ENCODE results near the gene CIRBP.

CIRBP gene

DNA sequence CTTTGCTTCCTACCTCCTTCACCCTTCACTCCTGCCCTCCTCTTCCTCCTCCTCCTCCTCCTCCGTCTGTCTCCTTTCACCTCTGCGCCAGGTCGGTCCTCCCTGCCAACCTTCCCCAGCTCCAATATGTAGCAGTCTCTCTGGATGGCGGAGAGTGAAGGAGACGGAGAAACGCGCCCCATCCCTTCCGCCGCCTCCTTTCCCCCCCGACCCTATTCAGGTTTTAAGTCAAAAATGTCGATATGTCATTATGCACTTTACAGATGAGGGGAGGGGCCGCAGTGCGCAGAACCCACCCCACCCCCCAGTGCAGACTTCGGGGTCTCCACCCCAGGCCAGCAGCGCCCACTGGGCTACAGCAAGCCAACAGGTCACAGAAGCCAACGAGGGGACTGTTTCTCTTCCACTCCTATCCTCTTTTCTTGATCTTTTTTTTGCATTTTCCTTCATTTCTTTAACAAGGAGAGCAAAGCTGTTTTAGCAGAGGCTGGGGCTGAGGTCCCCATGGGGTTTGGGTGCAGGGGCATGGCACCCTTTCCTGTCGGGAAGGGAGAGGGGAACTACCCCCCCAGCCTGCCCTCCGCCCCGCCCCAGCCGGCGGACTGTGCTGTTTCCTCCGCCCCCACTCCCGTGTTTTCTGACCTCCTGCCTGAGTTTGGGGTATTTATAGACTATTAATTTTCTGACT lies 11.5 kb upstream of the CIRBP start:
- WGBS, 2 experiments: 84 to 86% methylated on average over 23 of the region's 23 CpGs
- H3K27ac ChIP-seq (ENCODE audit: insufficient read depth, low read depth, low read length, poor library complexity, severe bottlenecking): no peak overlapping the region
- H3K4me3 ChIP-seq (ENCODE audit: insufficient read depth, low read depth, low read length): no peak overlapping the region
- H3K4me1 ChIP-seq (ENCODE audit: control insufficient read depth, insufficient read depth, low read length): peaks cover 60% of the 10 kb centered on the region
- H3K36me3 ChIP-seq (ENCODE audit: control insufficient read depth, insufficient read depth, low read length): peaks cover 43% of the 10 kb centered on the region
- H3K27me3 ChIP-seq (ENCODE audit: control insufficient read depth, insufficient read depth, low read length, poor library complexity, severe bottlenecking): no peaks in the 10 kb centered on the region
- H3K9me3 ChIP-seq (ENCODE audit: control insufficient read depth, low read length): no peaks in the 10 kb centered on the region

GRCh38 chr19:1258163-1258492 lies 11.0 kb upstream of the CIRBP start:
- H3K4me1 ChIP-seq (ENCODE audit: control insufficient read depth, insufficient read depth, low read length): peaks cover 60% of the 10 kb centered on the region
- H3K9me3 ChIP-seq (ENCODE audit: control insufficient read depth, low read length): no peaks in the 10 kb centered on the region
- WGBS, 2 experiments: 80 to 81% methylated on average over 8 of the region's 8 CpGs
- no peak overlapping the region for H3K4me3 ChIP-seq (ENCODE audit: insufficient read depth, low read depth, low read length)
- H3K27ac ChIP-seq (ENCODE audit: insufficient read depth, low read depth, low read length, poor library complexity, severe bottlenecking): no peak overlapping the region
- H3K36me3 ChIP-seq (ENCODE audit: control insufficient read depth, insufficient read depth, low read length): peaks cover 39% of the 10 kb centered on the region
- no peaks in the 10 kb centered on the region for H3K27me3 ChIP-seq (ENCODE audit: control insufficient read depth, insufficient read depth, low read length, poor library complexity, severe bottlenecking)

- no peaks in the 10 kb centered on the region for H3K27me3 ChIP-seq (ENCODE audit: control insufficient read depth, insufficient read depth, low read length, poor library complexity, severe bottlenecking)
- no peak overlapping the region for H3K4me3 ChIP-seq (ENCODE audit: insufficient read depth, low read depth, low read length)
- H3K27ac ChIP-seq (ENCODE audit: insufficient read depth, low read depth, low read length, poor library complexity, severe bottlenecking): peak overlapping the region; percentile 70
- peaks cover 33% of the 10 kb centered on the region for H3K36me3 ChIP-seq (ENCODE audit: control insufficient read depth, insufficient read depth, low read length)
- peaks cover 58% of the 10 kb centered on the region for H3K4me1 ChIP-seq (ENCODE audit: control insufficient read depth, insufficient read depth, low read length)
- no peaks in the 10 kb centered on the region for H3K9me3 ChIP-seq (ENCODE audit: control insufficient read depth, low read length)
- WGBS, 2 experiments: 72 to 82% methylated on average over 14 to 15 of the region's 15 CpGs
Observed at GRCh38 chr19:1258707-1259205, 10.4 kb upstream of the CIRBP start.

- Histone ChIP-seq H3K27ac (ENCODE audit: insufficient read depth, low read depth, low read length, poor library complexity, severe bottlenecking) (peak overlapping the region; percentile 70), H3K9me3 (ENCODE audit: control insufficient read depth, low read length) (no peaks in the 10 kb centered on the region), H3K4me1 (ENCODE audit: control insufficient read depth, insufficient read depth, low read length) (peaks cover 58% of the 10 kb centered on the region), H3K4me3 (ENCODE audit: insufficient read depth, low read depth, low read length) (no peak overlapping the region), H3K36me3 (ENCODE audit: control insufficient read depth, insufficient read depth, low read length) (peaks cover 27% of the 10 kb centered on the region), H3K27me3 (ENCODE audit: control insufficient read depth, insufficient read depth, low read length, poor library complexity, severe bottlenecking) (no peaks in the 10 kb centered on the region)
- 27 to 31% methylated on average over 17 of the region's 17 CpGs for WGBS, 2 experiments
Observed at GRCh38 chr19:1259206-1259875, 9.8 kb upstream of the CIRBP start.

DNA sequence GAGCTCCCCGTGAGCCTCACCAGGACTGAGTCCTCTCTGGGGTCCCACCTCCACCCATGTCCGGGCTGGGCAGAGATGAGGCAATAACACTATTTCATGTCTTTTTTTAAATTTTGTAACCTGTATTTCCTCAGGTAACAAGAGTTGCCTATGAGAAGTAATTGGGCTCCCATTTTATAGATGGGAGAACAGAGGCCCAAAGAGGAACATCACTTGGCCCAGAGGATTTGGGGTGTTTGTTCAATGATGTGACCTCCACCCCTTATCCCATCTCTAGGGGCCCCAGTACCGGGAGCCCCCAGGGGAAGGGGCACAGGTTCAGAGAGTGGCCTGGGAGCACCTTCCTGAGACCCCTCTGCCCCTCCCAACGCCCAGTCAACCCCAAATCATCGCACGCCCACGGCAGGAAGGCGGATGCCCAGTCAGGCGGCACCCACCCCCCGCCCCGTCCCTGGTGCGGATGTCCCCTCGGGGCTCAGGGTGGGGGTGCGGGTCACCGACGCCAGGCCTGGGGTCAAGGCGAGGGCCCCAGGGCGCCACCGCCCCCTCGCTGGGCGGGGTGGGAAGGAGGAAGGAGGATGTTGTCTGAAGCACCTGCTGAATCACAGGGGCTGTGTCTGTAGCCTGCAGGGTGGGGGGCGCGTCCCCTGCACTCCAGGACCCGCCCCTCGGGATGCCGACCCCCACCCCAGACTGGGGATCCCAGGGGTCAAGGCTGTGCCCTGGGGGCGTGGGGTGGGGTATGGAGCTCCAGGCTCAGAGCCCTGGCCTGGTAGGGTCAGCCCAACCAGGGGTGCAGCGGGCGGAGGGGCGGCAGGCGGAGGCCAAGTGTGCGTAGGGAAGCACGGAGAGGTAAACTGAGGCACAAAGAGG lies 9.0 kb upstream of the CIRBP start:
- H3K9me3 ChIP-seq (ENCODE audit: control insufficient read depth, low read length): no peaks in the 10 kb centered on the region
- H3K4me1 ChIP-seq (ENCODE audit: control insufficient read depth, insufficient read depth, low read length): peaks cover 66% of the 10 kb centered on the region
- WGBS, 2 experiments: 25% methylated on average over 33 of the region's 33 CpGs
- peak overlapping the region; percentile 70 for H3K27ac ChIP-seq (ENCODE audit: insufficient read depth, low read depth, low read length, poor library complexity, severe bottlenecking)
- H3K27me3 ChIP-seq (ENCODE audit: control insufficient read depth, insufficient read depth, low read length, poor library complexity, severe bottlenecking): no peaks in the 10 kb centered on the region
- peaks cover 19% of the 10 kb centered on the region for H3K36me3 ChIP-seq (ENCODE audit: control insufficient read depth, insufficient read depth, low read length)
- peak overlapping the region; percentile 34 for H3K4me3 ChIP-seq (ENCODE audit: insufficient read depth, low read depth, low read length)

- Histone ChIP-seq H3K4me1 (ENCODE audit: control insufficient read depth, insufficient read depth, low read length) (peaks cover 66% of the 10 kb centered on the region), H3K36me3 (ENCODE audit: control insufficient read depth, insufficient read depth, low read length) (peaks cover 11% of the 10 kb centered on the region), H3K27ac (ENCODE audit: insufficient read depth, low read depth, low read length, poor library complexity, severe bottlenecking) (peak overlapping the region; percentile 70)
Observed at GRCh38 chr19:1260749-1261537, 8.2 kb upstream of the CIRBP start.

DNA sequence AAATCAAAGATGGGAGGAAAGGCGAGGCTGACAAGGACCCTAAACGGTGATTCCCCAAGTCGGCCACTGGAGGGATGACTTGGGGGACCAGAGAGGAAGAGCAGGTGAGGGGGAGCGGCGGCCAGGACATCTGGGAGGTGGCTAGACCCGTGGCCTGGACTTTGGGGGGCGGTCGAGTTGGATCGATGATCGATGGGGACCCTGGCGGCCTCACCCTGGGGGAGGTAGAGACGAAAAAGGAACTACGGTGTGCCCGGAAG lies 7.7 kb upstream of the CIRBP start:
- no peak overlapping the region for H3K27ac ChIP-seq (ENCODE audit: insufficient read depth, low read depth, low read length, poor library complexity, severe bottlenecking)
- no peaks in the 10 kb centered on the region for H3K27me3 ChIP-seq (ENCODE audit: control insufficient read depth, insufficient read depth, low read length, poor library complexity, severe bottlenecking)
- peaks cover 7% of the 10 kb centered on the region for H3K36me3 ChIP-seq (ENCODE audit: control insufficient read depth, insufficient read depth, low read length)
- peaks cover 66% of the 10 kb centered on the region for H3K4me1 ChIP-seq (ENCODE audit: control insufficient read depth, insufficient read depth, low read length)
- WGBS, 2 experiments: 26 to 27% methylated on average over 14 of the region's 14 CpGs
- no peaks in the 10 kb centered on the region for H3K9me3 ChIP-seq (ENCODE audit: control insufficient read depth, low read length)
- peak overlapping the region; percentile 71 for H3K4me3 ChIP-seq (ENCODE audit: insufficient read depth, low read depth, low read length)

More at GRCh38 chr19:1260749-1261537, 8.2 kb upstream of the CIRBP start:
- Histone ChIP-seq H3K9me3 (ENCODE audit: control insufficient read depth, low read length) (no peaks in the 10 kb centered on the region), H3K27me3 (ENCODE audit: control insufficient read depth, insufficient read depth, low read length, poor library complexity, severe bottlenecking) (no peaks in the 10 kb centered on the region), H3K4me3 (ENCODE audit: insufficient read depth, low read depth, low read length) (peak overlapping the region; percentile 71)
- 1% methylated on average over 83 of the region's 83 CpGs for WGBS, 2 experiments

GRCh38 chr19:1261798-1262622 lies 7.1 kb upstream of the CIRBP start:
- peaks cover 1% of the 10 kb centered on the region for H3K27me3 ChIP-seq (ENCODE audit: control insufficient read depth, insufficient read depth, low read length, poor library complexity, severe bottlenecking)
- WGBS, 2 experiments: 49 to 53% methylated on average over 28 of the region's 28 CpGs
- H3K4me3 ChIP-seq (ENCODE audit: insufficient read depth, low read depth, low read length): peak overlapping the region; percentile 71
- H3K27ac ChIP-seq (ENCODE audit: insufficient read depth, low read depth, low read length, poor library complexity, severe bottlenecking): peak overlapping the region; percentile 13
- H3K9me3 ChIP-seq (ENCODE audit: control insufficient read depth, low read length): no peaks in the 10 kb centered on the region
- H3K36me3 ChIP-seq (ENCODE audit: control insufficient read depth, insufficient read depth, low read length): peaks cover 2% of the 10 kb centered on the region
- H3K4me1 ChIP-seq (ENCODE audit: control insufficient read depth, insufficient read depth, low read length): peaks cover 61% of the 10 kb centered on the region

GRCh38 chr19:1262623-1263123 lies 6.5 kb upstream of the CIRBP start:
- Histone ChIP-seq H3K36me3 (ENCODE audit: control insufficient read depth, insufficient read depth, low read length) (no peaks in the 10 kb centered on the region), H3K4me1 (ENCODE audit: control insufficient read depth, insufficient read depth, low read length) (peaks cover 67% of the 10 kb centered on the region), H3K4me3 (ENCODE audit: insufficient read depth, low read depth, low read length) (peak overlapping the region; percentile 71), H3K9me3 (ENCODE audit: control insufficient read depth, low read length) (no peaks in the 10 kb centered on the region), H3K27me3 (ENCODE audit: control insufficient read depth, insufficient read depth, low read length, poor library complexity, severe bottlenecking) (peaks cover 8% of the 10 kb centered on the region), H3K27ac (ENCODE audit: insufficient read depth, low read depth, low read length, poor library complexity, severe bottlenecking) (peak overlapping the region; percentile 13)
- WGBS, 2 experiments: 39 to 41% methylated on average over 21 of the region's 21 CpGs

Data from ectodermal cell (in vitro differentiated cells).